PFSK-1 (cell line): ENCODE measurements around the gene ATRIP.

Source experiments
- FOXP2 ChIP-seq: optimal IDR thresholded peaks from 2 replicates; pipeline ENCODE3; 2011; ENCODE audit warnings: borderline replicate concordance, control low read depth, inconsistent platforms; ENCODE audit not compliant: insufficient read depth; ENCODE audit errors: extremely low read length, extremely low read depth
- POLR2AphosphoS5 ChIP-seq: IDR thresholded peaks from 2 replicates; pipeline ENCODE4 v1.6.1; 2012; ENCODE audit warnings: low read depth, mild to moderate bottlenecking, control low read depth, low read length, moderate library complexity
- SIN3A ChIP-seq: IDR thresholded peaks from 2 replicates; pipeline ENCODE4 v1.6.1; 2012; ENCODE audit warnings: mild to moderate bottlenecking, low read length, moderate library complexity, borderline replicate concordance; ENCODE audit not compliant: insufficient read depth
- TAF1 ChIP-seq: IDR thresholded peaks from 2 replicates; pipeline ENCODE4 v1.6.1; 2012; ENCODE audit warnings: low read length, control low read depth, borderline replicate concordance; ENCODE audit not compliant: insufficient read depth
- TF ChIP-seq, protein P1 (sequence below), 2 experiments: IDR thresholded peaks; 2 replicates each; pipeline versions ENCODE4 v1.6.1 to v1.8.0; 2011 to 2012; ENCODE audit warnings: low read depth in 2 of 2, low read length in 2 of 2, control low read depth in 1 of 2, inconsistent platforms in 1 of 2, mild to moderate bottlenecking in 1 of 2, moderate library complexity in 1 of 2; ENCODE audit not compliant: insufficient read depth in 1 of 2

The ATRIP gene

DNA sequence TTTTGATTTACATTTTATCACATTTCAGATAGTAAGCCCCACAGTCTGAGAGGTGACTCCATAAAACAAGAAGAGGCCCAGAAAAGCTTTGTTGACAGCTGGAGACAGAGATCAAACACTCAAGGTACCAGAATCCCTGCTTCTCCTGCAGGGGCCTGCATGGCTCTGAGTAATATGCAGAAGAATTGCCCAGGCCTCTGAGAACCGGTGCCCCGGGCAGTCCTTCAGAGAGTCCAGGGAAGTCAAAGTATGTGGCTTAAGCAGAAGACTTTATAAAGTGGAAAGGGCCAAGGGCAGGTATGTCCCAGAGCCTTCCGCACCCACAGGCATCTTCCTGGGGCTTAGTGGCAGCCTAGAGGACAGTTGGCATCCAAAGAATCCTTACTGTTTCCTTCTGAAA is 12.8 kb downstream of the ATRIP start:
- TF ChIP-seq FOXP2, result no peak
- TF ChIP-seq, protein P1, sequence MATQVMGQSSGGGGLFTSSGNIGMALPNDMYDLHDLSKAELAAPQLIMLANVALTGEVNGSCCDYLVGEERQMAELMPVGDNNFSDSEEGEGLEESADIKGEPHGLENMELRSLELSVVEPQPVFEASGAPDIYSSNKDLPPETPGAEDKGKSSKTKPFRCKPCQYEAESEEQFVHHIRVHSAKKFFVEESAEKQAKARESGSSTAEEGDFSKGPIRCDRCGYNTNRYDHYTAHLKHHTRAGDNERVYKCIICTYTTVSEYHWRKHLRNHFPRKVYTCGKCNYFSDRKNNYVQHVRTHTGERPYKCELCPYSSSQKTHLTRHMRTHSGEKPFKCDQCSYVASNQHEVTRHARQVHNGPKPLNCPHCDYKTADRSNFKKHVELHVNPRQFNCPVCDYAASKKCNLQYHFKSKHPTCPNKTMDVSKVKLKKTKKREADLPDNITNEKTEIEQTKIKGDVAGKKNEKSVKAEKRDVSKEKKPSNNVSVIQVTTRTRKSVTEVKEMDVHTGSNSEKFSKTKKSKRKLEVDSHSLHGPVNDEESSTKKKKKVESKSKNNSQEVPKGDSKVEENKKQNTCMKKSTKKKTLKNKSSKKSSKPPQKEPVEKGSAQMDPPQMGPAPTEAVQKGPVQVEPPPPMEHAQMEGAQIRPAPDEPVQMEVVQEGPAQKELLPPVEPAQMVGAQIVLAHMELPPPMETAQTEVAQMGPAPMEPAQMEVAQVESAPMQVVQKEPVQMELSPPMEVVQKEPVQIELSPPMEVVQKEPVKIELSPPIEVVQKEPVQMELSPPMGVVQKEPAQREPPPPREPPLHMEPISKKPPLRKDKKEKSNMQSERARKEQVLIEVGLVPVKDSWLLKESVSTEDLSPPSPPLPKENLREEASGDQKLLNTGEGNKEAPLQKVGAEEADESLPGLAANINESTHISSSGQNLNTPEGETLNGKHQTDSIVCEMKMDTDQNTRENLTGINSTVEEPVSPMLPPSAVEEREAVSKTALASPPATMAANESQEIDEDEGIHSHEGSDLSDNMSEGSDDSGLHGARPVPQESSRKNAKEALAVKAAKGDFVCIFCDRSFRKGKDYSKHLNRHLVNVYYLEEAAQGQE (IDR thresholded peaks at IDR 0.05; ENCODE audit: insufficient read depth in 1 of 2, low read depth in 2 of 2, low read length in 2 of 2), result no peak

- TF ChIP-seq FOXP2 (no peak), TAF1 (no peak), SIN3A (no peak), POLR2AphosphoS5 (no peak)
- TF ChIP-seq, protein P1 (IDR thresholded peaks at IDR 0.05; ENCODE audit: insufficient read depth in 1 of 2, low read depth in 2 of 2, low read length in 2 of 2), result no peak
These were observed 13.4 kb downstream of the ATRIP start for GRCh38 chr3:48459773-48460516.

- TF ChIP-seq TAF1 (no peak), POLR2AphosphoS5 (no peak), FOXP2 (no peak), SIN3A (no peak)
- TF ChIP-seq, protein P1 (IDR thresholded peaks at IDR 0.05; ENCODE audit: insufficient read depth in 1 of 2, low read depth in 2 of 2, low read length in 2 of 2), result no peak
These were observed 14.0 kb downstream of the ATRIP start for GRCh38 chr3:48460517-48460902.

DNA sequence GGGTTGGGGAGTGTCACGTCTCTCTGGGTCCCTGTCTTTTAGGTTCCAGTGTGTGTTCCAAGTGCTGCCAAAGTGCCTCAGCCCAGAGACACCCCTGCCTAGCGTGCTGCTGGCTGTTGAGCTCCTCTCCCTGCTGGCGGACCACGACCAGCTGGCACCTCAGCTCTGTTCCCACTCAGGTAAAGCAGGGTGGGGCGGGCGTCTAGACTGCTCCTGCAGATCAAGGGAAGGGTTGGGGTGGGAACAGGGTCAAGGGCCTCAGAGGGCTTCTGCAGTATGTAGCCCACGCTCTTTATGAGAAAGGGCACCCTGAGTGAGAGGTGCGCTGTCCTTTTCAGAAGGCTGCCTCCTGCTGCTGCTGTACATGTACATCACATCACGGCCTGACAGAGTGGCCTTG is 17.2 kb downstream of the ATRIP start:
- TF ChIP-seq, protein P1 (IDR thresholded peaks at IDR 0.05; ENCODE audit: insufficient read depth in 1 of 2, low read depth in 2 of 2, low read length in 2 of 2), result no peak
- TF ChIP-seq POLR2AphosphoS5 (no peak), TAF1 (no peak)

DNA sequence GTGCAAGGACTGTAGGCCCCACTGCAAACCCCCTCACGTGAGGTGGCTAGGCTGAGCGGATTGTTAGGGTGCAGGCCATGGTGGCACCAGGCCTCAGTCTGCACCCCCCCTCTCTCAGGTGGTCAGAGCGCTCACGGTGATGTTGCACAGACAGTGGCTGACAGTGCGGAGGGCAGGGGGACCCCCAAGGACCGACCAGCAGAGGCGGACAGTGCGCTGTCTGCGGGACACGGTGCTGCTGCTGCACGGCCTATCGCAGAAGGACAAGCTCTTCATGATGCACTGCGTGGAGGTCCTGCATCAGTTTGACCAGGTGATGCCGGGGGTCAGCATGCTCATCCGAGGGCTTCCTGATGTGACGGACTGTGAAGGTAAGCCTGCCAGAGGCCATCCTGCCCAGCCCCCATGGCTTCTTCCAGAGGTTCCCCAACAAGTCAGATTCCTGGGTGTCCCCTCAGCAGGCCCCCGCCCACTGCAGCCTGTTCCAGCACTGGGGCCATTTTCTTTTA is 18.2 kb downstream of the ATRIP start:
- TF ChIP-seq SIN3A (no peak), FOXP2 (no peak), POLR2AphosphoS5 (no peak), TAF1 (no peak)
- TF ChIP-seq, protein P1 (IDR thresholded peaks at IDR 0.05; ENCODE audit: insufficient read depth in 1 of 2, low read depth in 2 of 2, low read length in 2 of 2), result no peak
